ENCODE results near the gene IKZF2.

The IKZF2 gene

DNA sequence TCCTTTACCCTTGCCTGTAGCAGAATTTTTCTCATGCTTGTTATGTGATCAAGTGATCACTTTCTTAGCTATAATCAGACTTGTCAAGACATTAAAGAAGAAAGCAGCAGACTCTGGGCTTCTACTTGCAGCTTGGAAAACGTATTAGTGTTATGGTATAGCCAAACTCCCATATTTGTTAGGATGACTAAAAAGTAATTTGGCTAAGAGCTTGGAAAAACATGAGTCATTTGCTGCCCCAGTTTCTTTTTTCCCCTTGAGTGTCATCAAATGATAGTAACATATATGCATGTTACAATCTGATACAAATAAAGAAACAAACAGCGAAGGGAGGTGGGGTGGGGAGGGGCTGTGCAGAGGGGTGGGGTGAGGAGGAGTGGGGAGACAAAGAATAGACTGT, 155.5 kb downstream of the IKZF2 start:
- peak; percentile 5 for DNase-seq

DNA sequence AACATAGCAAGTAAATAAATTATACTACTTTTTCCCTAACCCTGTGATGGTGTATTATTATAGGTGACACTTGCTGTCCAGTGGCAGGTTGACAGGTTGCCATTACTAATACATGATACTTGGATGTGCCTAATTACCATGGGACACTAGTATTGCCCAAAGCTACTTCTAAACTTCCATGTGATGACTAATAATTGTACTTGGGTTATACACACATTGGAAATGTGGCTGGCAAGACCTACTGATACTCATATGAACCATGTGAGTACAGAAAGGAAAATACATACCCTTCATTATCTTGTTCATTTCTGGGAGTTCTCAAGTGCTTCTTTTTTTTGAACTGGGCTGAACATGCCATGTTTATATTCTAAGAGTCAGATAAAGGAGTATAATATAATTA, 156.4 kb downstream of the IKZF2 start:
- DNase-seq = no peak

DNA sequence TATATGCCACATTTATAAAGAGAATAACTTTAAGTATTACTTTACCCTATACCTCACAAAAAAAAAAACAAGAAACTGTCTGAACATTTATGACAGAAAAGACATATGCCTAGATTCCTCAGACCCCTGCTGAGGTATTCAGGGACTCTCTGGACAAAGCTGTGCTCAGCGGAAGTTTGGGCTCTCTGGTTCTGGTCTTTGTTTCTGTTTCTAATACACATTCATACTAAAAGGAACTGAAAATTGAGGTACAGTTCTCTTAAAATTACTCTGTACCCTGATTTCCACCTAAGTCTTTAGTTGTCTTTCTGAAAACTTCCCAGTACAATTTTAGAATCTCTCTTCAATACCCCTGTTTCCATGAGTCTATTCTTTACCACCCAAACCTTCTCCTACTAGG, 160.3 kb downstream of the IKZF2 start:
- no peak for DNase-seq

DNA sequence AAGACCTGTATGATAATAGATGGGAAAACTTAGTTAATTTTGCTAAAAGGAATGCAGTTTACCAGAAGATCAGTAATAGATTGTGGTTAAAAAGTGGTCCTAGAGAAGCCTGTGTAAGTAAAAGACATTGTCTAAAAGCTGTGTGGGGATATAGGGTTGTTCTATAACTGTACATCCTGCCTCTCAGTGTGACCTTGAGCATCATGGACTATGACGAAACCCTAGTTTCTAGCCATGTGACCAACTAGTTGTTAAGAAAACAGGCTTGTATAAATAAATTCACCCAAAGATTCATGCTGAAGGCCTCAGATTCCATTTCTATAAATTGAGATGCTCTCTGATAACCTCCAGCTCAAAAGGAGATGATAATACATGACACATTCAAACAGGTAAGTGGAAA, 160.7 kb downstream of the IKZF2 start:
- no peak for DNase-seq

DNA sequence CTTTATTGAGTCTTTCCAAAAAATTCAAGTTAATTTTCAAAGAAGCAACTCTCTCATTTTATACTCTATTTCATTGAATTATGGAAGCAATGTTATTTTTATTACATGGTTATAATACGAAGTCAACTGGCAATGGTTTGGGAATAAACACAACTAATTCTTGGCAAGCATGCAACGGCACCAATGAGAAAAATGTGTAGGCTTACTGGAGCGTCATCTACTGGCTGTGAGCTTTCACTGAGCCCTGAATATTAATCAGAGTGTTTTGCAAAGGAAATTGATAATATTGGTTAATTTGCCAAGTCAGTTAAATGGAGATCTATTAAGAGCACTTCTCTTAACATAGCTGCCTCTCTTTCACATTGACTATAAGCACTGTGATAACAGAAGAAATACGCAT, 163.9 kb downstream of the IKZF2 start:
- DNase-seq = no peak

DNA sequence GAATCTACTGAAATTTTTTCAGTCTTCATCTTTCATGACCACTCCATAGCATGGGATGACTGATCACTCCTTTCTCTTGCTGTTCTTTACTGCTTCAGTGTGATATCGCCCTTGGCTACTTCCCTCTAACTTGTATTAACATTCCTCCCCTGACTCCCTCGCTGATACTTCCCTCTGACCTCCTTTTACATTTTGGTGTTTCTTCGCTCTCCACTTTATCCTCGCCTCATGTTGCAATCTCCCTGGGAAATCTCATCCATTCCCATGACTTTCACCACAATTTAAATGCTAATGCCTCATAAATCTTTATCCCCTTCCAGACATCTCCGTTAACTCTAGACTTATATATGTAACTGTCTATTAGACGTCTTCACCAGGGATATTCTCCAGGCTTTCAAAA, 167.3 kb downstream of the IKZF2 start:
- no peak for DNase-seq

DNA sequence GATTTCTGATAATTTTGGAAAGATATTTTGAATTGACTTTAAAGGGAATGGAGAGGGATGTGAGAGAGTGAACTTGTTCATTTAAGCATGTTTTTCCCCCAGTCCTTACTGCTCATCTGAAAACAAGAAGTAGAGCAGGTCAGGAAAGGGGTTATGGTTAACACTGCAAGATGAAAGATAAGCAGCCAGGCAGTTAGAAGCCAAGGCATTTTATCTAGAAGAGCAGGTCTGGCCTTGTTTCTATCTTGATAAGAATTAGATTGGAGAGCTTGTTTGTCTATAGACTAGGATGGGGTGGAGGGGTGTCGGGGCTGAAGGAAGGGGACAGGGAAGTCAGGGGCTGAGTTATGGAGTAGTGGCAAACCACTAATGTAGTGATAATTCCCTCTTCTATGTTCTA, 171.6 kb downstream of the IKZF2 start:
- peak; percentile 19 for DNase-seq

DNA sequence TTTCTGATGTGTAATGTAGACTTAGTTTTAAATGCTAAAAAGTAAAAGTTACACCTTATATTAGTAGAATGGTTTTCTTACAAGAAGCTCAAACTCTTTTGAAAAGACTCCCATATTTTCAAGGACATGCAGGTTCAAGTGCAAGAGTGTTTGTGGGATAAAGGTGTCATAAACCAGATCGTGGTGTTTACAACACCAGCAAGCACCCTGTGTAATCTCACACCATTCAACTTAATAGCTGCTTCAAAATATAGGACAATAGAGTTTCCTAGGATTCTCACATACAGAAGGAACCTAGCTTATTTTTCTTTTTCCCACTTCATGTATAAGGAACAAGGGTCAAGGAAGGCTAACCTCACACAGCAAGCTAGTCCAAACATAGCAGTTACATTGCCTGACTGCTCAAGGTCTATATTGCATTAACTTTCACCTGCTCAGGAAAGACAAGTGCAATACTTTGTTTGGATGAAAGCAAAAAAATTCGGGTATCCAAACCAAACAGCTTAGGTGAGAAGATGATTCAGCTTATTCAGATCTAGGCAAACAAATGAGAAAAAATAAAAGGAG, 172.3 kb downstream of the IKZF2 start:
- peak; percentile 58 for DNase-seq

DNA sequence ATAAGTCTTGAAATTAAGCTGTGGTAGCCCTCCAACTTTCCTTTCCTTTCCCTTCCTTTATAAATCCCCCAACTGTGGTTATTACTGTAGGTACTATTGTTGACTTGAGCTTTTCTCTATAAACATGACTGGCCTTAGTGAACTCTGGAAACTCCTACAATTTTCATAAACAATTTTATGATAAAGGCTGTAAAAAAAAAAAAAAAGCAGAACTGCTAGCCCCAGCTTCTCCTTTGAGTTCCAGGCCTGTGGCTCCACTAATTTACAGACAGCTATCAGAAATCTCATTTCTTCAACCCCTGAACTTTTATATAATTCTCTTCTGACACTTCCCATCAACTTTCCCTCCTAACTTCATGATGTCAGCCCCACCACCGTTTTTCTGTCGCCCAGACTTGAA, 174.3 kb downstream of the IKZF2 start:
- DNase-seq = no peak

DNA sequence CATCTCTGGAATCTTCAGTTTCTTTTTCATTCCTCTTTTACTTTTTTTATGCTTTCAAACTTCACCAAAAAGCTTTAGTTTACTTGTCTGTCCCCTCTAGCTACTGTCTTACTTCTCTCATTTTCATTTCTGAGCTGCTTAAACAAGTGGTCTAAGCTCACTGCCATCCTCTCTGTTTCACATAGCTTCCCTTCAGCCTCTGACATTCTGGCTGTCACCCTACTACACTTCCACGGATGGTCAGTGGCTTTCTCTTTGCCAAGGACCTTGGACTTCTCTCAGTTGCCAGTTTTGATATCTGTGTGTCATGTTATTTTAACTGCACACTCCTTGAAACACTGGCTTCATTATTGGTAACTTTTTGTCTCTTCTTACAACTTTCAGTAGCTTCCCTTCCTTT, 176.1 kb downstream of the IKZF2 start:
- DNase-seq = no peak

DNA sequence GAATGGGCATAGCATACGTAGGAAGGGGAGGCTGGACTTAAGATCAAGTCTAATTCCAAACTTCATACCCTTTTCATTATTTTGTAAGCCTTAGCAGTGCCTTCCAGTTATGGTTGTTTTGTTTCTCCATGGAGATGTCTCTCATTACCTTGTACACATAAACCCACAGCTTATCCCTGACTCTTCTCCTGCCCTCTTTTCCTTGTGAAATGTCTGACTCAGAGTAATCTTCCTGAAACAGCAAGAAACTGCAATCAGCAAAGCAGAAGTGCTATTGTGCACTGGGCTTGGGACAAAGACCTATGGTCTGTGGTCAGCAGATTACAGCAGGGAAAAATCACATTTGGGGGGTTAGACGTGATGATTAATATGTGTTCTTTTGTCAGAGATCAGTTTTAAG, 176.7 kb downstream of the IKZF2 start:
- DNase-seq = peak; percentile 28

DNA sequence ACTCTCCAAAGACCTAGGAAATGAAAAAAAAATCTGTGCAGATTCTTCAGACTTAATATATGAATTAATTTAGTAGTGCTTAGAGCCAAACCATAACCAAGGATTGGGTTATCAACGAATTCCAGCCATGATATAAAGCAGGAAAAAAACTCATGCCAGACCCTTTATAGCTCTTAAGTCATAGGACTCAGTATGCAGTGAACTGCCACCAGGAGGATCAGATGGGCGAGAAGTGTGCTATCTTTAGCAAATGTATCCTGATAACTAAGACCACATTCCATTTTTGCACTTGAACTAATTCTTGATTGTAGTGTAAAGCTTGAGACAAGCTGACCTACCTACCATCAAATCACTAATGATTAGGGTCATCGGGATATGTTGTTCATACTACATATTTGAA, 178.1 kb downstream of the IKZF2 start:
- DNase-seq = no peak

DNA sequence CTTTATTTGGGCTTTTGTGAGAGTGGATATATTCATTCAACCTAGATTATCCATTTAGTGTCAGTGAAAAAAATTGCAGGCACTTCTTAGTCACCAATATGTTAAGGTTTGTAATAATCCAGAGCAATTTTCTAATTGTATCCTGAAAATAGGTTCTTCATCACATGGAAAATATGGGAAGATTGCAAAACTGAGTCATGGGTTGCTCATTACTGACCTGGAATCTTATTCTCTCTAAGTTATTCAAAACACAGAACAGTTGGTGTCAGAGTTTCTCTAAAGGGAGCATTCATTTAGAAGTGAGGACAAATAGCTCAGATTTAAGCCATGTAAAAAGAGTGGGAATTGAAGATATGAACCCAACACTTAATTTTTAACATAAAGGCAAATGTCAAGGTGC, 181.3 kb downstream of the IKZF2 start:
- no peak for DNase-seq

DNA sequence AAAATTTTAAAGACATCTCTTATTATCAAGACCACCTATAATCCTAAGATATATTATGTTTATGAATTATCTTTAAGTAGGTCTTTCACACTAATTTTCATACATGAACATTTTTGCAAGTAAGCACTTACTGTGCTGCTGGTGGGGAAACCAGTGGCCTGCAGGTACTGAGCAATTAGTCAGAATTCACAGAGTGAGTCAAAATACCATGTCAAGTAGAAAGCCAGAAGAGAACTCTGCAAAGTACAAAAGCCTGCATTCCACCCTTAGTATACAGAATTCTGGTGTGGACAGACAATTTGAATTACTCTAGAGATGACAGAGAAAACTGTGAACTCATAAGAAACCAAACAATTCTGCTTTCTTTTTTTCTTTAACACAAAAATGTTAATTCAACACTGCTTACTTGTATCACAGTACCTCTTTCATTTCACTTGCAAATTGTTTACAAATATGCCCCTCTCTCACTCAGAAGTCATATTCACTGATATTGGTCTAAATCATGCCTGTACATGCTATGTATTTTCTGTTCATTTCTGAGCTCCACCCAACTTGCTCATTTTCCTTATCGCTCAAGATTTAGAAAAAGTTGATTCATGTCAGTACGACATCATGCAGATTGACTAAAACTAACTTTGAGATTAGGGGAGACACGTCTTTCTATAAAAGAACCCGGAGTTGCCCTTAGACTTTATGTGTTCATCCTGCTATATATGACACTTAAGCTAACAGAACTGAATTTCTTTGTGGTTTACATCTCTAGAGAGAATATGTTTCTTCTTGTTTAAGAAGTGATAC, 182.9 kb downstream of the IKZF2 start:
- DNase-seq = no peak

DNA sequence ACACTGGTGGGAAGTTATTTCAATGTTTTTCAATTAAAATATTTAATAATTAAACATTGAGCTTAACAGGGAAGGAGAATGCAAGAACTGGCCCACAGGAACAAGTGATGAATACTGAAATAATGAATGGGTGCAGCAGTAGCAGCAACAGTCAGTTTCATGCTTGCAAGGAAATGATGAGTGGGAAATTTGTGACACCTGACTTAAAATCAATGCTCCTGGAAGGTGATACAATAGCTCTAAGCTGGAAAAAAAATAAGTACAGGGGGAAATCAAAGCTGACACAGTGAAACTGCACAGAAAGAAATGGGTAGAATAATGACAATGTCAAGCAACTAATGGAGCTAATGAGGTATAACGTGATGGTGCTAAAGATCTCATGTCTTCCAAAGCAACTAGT, 184.5 kb downstream of the IKZF2 start:
- DNase-seq = no peak

DNA sequence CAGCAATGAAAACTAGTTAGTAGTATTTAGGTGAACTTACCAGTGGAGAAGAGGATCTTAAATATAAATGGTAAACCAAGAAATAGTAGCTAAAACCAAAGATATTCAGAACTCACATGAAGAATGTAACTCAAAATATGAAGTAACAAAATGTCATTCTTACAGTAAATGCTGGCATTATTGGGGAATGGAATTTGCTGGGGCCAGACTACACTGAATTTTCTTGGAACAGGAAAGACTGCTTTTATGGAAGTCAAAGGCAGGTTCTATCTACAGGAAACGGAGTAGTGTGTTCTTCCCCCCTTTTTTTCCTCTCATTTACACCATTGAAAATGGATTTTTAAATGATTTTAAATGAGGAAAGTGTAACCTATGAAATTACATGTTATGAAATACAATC, 188.7 kb downstream of the IKZF2 start:
- peak; percentile 21 for DNase-seq

DNA sequence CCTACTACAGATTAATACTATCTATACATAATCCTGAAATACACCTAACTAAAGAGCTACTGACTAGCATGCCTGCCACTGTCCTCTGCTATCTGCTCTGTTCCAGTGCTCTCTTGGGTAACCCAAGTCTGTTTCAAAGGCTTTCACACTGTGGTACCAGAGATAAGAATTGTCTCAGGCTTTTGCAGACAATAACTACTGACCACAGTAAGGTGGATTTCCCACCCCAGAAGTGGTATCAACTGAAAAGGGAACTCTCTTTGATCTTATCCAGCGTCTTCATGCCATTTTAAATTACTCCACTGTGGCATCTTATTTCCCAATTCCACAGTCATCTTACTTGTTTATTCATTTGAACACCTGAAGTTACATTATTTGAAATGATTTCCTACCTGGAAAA, 190.2 kb downstream of the IKZF2 start:
- no peak for DNase-seq

DNA sequence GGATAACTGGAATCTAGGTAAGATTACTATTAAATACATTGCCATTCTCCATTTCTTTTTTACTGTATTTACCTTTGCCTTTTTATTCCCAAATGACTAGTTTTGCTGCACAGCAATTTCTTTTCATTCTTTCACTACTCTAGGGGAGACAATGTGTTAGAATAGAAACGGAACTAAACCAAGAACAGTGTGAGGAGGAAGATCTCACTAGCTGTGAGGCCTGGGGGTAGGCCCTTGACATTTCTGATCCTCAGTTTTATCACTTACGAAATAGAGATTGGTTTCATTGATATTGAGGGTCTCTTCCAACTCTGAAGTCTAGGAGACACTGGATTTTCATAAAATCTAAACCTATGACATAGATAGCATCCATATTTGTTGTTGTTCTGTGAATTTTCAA, 191.1 kb downstream of the IKZF2 start:
- no peak for DNase-seq

DNA sequence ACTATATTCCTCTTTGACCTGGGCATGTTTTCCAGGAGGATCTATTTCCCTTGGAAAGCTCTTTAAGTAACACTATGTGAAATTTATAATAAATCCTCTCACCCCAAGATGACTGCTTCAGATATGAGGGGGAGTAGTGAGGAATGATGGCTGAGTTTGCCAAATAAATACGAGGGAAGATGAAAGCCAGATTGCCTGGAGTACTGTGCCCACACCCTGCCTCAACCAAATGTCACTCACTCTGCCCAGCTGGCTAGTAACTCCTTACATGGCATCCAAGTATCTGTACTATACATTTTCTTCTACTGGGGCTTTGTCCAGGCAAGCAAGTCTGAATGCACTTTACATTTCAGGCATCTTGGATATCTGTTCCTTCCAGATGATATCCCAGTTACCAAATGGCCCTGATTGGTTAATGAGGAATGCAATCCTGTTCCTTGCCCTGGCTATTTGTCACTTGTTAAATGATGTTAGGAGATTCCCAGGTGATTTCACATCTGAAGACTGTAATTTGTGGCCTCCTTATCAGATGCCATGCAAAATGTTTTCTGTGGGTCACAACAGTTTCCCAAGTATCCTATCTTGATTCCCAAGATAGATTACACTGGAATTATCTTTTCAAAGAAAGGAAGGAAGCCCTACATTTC, 191.8 kb downstream of the IKZF2 start:
- DNase-seq = no peak

DNA sequence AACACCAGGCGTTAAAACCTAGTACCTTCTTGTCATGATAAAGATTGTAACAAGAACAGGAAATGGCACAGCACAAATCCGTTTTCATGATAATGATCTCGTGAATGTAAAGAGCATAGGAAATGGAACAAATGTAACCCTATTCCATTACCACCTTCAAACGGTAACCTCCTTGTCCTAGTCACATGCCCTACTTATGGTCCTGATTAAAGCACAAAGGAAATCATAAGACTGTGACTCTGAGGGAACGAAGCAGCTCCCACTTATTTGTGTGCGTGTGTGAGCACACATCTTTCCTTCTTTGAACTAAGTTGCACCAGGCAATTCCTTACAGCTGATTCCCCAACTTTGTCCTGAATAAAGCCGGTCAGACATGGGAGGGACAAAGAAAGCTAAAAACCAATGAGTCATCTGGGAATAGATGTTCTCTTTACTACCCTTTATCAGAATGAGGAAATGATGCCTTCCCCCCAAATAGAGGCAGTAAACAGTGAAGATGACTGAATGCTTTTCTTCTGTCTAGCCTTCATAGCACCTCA, 192.6 kb downstream of the IKZF2 start:
- no peak for DNase-seq

DNA sequence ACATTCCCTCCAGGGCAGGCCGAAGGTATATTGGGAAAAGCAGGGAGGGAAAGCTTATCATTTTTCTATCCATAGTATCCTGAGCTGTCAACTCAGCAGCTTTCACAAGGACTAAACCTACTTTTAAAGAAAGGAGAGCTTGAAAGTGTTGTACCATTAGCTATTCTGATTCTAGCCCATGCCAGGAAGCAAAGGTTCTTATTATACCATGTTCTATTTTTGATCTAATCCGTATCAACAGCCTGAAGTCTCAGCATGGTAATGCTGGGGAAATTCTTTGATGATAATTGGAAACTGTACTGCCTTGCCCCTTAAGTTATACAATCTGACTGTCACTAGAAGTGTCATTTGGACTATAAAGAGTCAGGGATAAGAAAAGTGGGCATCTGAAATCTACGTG, 193.3 kb downstream of the IKZF2 start:
- no peak for DNase-seq

DNA sequence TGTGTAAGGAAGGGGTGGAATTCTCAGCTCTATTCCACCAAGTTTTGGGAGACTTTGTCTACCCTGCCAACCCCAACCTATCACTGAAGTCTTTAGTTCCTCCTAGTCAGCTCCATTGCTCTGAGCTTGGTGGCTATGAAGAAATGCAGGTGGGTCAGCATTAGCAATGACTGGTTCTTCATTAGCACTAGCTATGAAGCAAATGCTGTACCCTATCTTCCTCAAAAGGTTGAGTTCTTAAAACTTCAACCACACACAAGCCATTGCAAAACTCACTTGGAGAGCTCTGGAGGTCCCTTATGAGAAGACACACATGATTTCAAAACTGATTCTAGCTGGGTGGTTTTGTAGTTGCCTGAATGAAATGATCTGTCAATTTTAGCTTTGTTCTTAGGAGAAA, 193.8 kb downstream of the IKZF2 start:
- no peak for DNase-seq

DNA sequence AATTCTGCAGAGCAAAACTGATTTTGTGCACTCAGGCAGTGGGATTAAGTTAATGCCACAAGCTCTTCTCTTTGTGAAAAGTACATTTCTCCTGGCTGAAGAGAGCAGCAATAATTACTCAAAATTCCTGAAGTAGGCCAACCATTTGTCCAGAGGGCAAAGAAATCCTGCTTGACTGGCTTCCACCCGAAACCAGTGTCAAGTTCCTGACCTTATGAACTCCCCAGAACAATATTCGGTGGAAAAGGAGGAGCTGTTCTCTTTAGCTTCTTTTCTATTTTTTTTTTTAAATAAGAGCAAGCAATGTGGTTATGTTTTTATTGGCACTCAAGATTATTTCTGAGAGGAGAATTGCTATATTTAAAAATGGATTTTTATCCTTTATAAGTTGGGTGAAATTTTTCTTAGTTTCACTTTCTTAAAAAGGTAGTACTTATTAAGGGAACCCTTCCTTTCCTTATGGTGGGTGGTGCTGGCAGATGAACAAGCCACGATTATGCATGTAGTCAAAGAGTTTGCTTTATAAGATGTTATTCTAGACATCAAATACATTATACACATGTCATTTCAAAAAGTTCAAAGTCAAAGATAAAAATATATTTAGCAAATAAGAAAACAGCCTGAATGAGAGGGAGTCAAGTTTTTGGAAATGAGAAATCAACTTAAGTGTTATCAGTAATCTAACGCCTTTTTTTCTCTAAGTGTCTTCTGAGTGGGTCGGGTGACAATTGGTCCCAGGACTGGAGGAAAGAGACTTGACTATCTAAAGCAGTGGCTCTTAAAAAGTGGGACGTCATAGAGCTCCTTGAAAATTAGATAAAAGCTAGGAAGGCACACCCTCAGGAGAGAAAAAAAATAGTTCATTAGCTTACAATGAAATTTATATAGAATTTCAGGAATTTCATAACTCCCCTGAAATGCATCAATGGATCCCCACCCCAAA, 194.5 kb downstream of the IKZF2 start:
- peak; percentile 20 for DNase-seq
